ENCODE measurements around the gene PSMB11.

- TF ChIP-seq, protein P1, sequence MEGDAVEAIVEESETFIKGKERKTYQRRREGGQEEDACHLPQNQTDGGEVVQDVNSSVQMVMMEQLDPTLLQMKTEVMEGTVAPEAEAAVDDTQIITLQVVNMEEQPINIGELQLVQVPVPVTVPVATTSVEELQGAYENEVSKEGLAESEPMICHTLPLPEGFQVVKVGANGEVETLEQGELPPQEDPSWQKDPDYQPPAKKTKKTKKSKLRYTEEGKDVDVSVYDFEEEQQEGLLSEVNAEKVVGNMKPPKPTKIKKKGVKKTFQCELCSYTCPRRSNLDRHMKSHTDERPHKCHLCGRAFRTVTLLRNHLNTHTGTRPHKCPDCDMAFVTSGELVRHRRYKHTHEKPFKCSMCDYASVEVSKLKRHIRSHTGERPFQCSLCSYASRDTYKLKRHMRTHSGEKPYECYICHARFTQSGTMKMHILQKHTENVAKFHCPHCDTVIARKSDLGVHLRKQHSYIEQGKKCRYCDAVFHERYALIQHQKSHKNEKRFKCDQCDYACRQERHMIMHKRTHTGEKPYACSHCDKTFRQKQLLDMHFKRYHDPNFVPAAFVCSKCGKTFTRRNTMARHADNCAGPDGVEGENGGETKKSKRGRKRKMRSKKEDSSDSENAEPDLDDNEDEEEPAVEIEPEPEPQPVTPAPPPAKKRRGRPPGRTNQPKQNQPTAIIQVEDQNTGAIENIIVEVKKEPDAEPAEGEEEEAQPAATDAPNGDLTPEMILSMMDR (IDR thresholded peaks at IDR 0.05), result no peak
- TF ChIP-seq POLR2A (IDR thresholded peaks at IDR 0.05), result no peak
Observed at GRCh38 chr14:23042162-23042965, at the start of gene PSMB11.
